Epithelial cell of prostate (primary cell): ENCODE results near the gene HOXC12.

Experiments used
- DNase-seq: peaks from one replicate; pipeline ENCODE4 v3.0.0-alpha.2; 2011; ENCODE audit warnings: low read depth, low spot score
- H3K27ac ChIP-seq: fragments of 450-650 bp; 2 replicates; pipeline ENCODE4 v1.5.1; 2017; ENCODE audit warnings: mild to moderate bottlenecking

Gene HOXC12

DNA sequence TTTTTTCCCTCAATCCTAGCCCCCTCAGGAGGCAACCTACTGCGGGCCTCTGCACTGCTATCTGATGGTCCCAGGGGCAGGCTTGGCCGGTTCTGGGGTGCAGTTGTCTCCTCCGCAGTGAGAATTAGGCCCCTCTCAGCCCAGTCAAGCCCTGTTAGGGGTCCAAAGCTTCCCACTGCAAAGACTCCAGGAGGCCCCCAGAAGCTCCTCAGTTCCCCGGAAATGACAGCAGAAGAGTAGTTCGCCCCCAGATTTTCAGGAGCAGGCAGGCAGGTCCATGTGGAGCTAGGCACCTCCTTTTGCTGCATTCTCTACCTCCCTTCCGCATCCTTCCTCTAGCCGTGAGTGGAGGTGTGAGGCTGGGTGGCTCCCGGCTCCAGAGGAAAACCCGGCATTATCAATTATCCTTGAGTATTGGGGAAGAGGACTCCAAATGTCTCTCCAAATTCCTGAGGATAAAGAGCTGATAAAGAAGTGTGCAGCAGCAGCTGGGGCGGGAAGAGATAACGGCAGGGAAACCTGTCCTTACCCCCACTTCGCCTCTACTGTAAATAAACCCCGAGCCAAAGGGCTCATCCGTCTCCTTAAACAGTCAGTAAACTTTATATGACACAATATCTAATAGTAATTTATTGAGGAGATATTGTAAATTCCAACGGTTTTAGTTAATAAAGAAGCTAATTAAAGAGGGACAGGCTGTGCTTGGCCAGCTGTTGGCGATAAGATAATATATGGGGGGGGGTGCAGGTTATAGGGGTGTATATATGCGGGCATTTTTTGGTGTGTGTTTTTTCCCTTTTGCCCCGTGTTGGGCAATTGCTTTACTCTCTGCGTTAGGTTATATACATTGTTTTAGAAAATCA is 641 bp upstream of the HOXC12 start:
- no peak overlapping the region for H3K27ac ChIP-seq
- no peak for DNase-seq

DNA sequence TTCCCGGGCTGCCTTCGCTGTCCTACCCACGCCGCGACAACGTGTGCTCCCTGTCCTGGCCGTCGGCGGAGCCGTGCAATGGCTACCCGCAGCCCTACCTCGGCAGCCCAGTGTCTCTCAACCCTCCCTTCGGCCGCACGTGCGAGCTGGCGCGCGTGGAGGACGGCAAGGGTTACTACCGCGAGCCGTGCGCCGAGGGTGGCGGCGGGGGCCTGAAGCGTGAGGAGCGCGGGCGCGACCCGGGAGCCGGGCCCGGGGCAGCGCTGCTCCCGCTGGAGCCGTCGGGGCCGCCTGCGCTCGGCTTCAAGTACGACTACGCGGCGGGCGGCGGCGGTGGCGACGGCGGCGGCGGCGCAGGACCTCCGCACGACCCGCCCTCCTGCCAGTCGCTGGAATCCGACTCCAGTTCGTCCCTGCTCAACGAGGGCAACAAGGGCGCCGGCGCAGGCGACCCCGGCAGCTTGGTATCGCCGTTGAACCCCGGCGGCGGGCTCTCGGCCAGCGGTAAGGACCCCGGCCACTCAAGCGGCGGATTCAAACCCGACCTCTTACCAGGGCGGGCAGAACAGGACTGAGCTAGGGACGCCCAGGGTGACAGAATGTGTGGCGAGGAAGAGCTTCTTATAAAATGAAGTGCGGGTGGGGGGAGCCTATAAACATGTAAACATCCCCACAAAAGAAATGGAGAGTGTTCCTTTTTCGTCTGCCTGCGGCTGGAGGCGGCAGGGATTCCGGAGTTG is 503 bp downstream of the HOXC12 start:
- H3K27ac ChIP-seq = no peak overlapping the region

DNA sequence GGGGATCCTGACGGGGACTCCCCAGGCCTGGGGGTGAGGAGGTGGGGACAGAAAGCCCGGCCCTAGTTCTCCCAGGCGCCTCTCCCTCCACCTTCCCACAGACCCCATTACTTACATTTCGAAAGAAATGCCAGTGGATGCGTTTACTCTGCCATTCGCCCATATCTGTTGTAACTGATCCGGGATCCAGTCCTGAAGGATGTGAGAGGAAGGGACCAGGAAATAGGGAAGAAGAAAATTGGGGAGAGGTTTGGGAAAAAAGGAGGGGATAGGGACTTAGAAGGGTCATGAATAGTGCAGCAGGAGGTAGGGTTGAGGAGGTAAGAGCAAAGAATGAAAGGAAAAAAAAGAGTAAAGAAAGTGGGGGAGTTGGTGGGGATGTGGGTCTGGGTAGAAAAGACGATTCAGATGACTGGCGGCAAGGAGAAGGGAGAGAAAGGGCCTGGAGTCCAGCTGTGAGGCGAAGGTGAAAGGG is 1.1 kb downstream of the HOXC12 start:
- H3K27ac ChIP-seq = no peak overlapping the region
- DNase-seq = no peak

More for the DNA sequence above, 503 bp downstream of the HOXC12 start:
- no peak for DNase-seq

DNA sequence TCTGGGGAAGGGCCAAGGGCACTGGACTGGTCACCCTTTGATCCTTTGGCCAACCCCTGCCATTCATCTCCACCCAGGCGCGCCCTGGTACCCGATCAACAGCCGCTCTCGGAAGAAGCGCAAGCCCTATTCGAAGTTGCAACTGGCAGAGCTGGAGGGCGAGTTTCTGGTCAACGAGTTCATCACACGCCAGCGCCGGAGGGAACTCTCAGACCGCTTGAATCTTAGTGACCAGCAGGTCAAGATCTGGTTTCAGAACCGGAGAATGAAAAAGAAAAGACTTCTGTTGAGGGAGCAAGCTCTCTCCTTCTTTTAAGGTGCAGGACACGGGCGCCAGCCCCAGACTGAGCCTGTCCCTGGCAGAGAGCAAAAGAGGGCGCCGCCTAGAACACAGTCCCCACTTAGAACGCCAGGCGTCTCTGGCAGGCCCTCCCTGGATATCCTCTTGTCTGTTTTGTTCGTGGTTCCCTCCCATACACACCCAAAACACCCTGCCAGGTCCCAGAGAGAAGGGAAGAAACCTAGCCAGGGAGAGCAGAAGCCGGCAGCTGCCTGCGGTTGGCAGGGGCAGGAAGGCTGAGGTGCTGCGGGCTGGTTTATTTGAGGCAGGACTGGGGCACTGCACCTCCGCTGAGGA is 1.7 kb downstream of the HOXC12 start:
- DNase-seq = no peak
- no peak overlapping the region for H3K27ac ChIP-seq

DNA sequence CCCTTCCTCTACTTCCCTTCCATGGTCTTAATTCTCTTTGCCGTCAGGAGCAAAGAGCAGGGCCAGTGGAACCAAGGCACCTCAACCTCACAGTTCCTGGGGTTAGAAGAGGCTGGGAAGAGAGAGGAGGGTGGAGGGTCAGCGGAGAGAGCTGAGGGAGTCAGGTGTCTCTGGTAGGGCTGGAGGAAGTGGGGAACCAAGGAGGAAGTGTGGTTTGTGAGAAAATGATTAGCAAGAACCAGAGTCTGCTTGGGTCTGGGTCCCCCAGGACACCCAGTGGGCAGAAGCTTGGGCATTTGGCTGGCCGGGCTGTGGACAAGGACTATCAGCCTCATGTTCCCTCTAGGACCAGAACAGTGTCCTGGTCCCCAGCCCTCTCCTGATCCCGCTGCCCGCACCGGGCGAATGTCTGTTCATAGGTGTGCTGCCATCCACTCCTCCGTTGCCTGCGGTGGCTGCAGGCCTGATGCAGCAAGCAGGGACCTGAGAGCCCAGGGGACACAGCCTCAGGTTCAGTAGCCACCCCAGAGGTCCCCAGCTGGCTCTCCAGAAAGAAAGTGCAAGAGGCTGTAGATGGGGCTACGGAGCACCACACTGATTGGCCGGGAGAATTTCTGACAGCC is 2.3 kb downstream of the HOXC12 start:
- H3K27ac ChIP-seq = no peak overlapping the region
- DNase-seq = no peak

DNA sequence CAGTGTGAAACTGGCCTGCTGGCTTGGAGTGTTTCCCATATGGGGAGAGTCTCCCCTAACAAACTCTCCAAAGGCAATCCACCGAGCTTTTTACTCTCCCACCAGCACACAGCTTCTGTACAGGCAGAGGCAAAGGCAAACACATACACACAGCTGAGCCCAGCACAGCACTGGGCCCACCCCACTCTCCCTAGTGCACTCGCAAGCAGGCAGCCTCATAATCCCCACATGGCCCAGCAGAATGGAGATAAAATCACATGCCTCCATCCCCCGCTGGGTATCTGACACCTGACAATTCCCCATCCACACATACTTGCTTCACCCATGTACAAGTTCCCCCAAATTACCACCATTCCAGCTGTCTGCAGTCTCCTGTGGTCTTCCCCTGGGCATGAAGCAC is 3.4 kb downstream of the HOXC12 start:
- no peak overlapping the region for H3K27ac ChIP-seq
- no peak for DNase-seq

DNA sequence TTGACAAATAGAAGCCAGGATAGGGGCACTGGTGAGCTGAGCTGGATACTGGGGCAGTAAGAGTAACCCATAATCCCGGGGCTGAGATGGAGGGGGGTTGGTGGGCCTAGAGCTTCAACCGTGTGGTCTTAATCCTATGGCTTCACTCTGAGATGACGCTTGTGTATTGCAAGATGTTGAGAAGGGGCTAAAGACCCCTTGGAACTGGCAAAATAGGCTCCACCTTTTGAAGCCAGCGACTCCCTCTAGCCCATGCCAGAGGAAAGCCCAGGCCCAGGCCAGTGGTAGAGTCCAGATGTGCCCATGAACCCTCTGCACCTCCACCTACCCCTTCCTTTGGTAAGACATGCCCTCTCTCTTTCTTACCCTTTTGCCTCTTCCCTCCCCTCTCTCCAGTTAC is 4.6 kb downstream of the HOXC12 start:
- H3K27ac ChIP-seq = no peak overlapping the region
- no peak for DNase-seq

DNA sequence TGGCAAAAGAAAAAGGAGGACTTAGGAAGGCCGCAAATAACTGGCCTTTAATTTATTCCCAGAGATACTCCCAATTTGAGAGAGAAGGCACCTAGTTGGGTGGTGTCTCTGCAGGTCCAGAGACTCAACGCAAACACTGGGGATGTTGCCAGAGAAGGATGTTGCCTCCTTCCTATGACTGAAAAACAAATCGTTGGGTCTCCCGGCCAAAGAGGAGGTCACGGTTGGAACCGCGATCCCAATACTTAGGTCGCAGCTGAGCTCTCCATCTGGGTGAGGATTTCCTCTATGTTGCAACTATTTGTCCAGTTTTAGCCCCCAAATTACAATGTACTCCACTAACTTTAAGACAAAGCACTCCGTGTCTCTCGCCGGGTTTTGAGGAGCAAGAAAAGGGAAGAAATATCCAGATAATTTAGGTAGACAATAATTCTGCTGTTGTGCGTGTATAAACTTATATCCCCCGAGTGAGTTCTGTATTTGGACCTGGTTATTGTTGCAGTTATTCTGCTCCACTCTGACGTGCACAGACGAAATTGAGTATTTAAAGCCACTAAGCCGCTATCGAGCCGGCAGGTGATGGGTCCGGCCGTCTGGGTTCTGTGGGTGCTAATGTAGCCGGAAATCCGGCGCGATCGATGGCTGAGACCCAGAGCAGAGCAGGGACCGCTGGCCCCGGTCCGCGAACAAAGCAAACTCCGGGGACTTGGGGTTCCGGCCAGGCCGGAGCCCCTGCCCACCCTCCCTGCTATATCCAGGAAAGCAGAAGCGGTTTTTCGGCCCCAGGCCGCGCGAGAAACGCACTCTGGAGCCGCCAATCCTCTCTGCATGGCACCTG is 5.7 kb downstream of the HOXC12 start:
- H3K27ac ChIP-seq = no peak overlapping the region
- DNase-seq = no peak

DNA sequence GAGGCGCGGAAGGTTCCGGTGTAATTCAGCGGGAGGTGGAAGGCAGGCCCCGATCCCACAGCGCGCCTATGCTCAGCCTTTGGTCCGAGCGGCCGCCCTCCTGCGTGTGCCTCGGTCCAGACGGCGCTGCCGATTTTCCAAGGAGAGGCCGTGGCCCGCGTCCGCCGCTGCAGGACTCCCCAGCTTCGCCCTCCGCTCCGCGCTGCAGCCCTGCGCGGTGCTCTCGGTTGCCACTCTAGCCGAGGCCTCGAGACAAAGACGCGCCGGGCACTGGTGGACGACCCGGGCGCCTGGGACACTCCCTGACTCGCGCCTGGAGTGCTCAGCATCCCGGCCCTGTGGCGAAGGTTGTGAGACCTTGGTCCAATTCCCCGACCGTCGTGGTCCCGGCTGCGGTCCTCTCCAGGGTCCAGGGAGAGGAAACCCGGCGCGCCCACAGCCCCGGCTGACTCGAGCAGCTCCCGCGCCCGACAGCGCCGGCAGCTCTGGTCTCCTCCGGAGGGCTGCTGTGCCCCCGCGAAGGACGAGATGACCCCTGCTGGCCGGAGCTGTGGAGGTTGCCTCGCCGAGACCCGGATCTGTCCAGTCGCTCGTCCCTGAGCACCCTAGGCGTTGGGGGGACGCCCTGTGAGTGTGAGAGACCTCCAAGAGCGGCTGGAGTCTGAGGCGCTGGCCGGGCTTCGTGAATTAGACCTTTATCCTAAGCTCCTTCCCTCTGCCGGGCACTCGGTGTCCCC is 6.5 kb downstream of the HOXC12 start:
- no peak for DNase-seq
- H3K27ac ChIP-seq = no peak overlapping the region

DNA sequence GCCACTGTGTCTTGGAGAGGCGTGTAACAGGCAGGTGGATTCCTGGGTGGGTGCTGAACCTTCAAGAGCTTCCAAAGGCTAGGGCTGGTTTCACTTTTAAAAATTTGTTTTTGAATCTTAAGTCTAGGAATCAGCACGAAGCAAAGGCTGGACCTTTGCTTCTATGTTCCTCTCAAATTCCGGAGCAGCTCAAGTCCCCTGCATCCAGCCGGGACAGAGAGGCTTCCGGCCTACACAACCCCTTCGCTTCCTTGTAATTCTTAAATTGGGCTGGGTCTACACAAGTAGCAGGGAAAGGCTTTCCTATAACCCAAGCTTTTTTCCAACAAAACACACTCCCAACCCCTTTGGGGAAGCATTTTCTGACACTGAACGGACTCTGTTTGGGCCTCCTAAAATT is 8.3 kb downstream of the HOXC12 start:
- DNase-seq = no peak
- no peak overlapping the region for H3K27ac ChIP-seq

DNA sequence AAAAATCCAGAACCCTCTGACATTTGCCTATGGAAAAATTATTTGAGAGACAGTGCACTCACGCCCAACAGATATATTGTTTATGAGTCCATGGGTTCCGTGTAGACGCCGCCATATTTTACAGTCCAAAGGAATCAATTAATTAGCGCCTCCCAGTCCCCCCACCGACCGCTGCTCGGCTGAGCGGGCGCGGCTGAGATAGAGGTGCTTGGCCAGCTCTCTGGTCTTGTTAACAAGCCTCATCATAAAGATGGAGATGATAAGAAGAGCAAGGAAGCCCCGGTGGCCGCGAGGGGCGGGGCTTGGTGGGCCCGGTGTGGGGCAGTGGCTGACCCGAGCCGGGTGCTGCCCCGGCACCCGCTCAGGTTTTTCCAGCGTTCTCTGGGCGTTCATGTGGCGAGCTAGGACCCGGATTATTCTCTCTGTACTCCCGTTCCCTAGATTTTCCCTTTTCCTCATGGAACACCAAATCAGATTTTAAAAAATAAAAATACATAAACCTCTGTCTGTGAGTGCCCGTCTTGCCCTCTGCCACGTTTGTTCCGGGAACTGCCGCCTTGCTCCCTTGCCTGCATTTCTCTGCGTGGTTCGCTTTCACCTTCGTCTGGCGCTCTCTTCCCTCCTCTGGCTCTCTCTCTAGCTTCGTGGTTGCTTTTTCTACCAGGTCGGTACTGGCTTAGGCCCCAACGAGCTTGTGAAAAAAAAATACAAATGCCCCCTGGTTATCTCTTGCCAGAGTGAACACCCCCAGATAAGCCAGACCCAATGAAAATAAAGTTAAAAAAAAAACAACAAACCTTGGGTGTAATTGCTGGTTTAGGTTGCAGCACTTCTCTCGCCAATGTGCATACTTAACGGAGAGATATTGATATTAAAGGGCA is 9.0 kb downstream of the HOXC12 start:
- no peak for DNase-seq
- H3K27ac ChIP-seq = no peak overlapping the region

DNA sequence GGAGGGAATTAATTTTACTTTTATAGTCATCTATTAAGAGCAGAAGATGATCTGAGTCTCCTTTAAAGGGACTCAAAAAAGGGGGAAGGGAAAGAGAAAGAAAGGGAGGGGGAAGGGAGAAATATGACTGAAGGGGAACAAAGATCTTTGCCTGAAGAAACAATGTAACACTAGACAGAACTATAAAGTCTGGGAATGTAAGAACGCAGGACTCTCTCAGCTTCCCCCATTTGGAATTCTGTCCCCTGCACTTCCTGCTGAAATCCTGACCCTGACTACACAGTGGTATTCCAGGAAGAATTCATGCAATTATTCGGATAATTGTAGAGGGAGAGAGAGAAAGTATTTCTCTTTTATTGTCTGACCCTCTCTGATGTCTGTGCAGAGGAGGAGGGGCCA is 9.6 kb downstream of the HOXC12 start:
- DNase-seq = no peak

DNA sequence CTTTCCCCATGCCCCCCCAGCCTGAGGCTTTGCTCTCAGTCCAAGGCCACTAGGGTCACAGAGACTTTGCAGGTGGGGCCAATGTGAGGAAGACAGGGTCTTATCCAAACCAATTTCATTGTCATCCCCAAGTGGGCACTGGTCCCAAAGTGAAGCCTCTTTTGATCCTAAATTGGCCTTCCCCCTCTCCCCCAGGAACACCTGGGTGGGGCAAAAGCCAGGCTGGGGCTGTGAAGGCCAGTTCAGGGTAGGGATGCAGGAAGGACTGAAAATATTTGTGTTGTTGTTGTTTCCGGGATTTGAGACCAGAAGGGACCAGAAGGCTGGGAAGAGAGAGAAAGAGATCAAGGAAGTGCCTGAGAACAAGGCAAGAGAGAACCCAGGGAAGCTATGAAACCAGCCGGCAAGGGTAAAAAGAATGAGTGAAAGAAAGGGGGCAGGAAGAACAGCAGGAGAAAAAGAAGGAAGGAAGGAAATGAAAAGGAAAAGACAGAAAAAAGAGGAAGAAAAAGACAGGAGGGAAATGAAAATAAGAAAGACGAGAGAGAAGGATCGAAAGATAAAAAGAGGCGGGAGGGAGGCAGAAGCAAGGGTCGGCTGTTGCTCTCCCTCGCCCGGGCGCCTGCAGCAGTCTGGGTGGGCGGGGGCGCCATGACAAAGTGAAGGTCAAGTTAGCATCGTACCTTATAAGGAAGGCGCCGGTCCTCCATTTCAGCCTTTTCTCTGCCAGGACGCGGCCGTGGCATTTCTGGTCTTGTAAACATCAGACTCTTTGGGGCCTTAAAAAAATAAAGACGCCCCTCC is 10.8 kb downstream of the HOXC12 start:
- no peak overlapping the region for H3K27ac ChIP-seq
- no peak for DNase-seq

More for the DNA sequence above, 9.6 kb downstream of the HOXC12 start:
- no peak overlapping the region for H3K27ac ChIP-seq

DNA sequence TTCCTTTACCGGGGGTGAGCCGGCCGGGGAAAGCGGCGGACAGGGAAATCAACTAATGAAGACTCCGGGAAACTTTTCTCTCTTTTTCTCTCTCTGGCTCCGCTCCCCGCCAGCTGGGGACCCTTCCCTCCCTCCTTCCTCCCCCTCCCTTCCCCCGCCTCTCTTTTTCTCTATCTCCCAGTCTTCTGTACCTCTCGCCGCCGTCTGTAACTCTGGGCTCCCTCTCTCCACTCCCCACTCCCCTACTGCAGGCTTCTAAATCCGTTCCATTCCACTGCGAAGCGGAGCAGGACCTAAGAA is 11.3 kb downstream of the HOXC12 start:
- no peak for DNase-seq
- no peak overlapping the region for H3K27ac ChIP-seq

DNA sequence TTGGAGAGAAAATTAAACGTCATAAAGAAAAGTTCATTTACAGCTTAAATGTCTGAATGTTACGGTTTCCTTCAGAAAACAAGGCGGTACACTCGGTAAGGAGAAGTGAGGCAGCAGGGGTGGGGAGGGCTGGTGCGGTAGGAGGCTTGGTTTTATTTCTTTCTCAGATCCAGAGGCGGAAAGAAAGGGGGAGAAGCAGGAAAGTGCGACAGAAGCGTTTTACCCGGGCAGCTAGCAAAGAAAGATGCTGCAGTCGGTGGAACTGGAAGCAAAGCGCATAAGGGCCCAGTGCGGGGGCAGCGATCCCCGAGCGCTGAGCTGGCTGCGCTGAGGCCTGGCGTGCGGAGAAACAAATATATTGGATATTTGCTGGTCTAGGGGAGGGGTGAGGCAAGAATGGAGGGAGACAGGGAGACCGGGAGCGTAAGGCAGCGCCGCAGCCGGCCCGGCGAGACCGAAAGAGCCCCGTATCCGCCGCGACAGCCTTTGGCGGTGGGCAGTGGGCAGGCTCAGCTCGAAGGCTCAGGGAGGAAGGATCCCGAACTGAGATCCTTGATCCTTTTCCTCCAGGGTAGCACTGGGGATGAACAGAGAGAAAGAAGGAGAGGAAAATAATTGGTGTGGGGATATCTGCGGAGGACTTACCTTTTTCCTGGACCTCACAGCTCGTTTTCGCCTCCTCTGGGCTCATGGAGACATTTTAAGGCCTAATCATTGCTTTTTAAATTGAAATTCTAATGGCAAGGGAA is 11.9 kb downstream of the HOXC12 start:
- DNase-seq = no peak
- no peak overlapping the region for H3K27ac ChIP-seq

DNA sequence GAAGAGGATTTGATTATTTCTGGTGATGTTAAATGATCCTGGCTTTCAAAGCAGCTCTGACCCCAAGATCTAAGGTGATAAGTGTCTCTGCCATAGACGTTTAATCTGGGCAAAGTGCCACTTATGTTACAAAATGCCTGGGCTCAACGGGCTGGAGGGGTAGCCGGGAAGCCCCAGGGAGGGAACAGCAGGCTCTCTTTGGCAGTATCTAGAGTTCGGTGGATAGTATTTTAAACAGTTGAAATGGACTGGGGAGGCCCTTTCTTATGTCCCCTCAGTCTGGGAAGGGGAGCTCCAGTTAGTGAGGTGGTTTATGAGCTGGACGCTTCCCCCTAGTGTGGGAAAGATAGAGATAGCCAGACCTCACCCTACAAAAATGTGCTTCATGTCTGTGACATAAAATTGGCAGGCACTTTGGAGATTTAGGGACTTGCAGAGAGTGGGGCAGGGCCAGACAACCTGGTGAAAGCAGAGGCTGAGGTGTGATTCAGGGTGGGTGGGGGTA is 12.8 kb downstream of the HOXC12 start:
- no peak for DNase-seq
- no peak overlapping the region for H3K27ac ChIP-seq
